ENCODE measurements around the gene SEL1L3. TPM values are rescaled to one million over a fixed set of nuclear protein-coding genes. Genes with fewer than 3 reads are reported as not detected.

SEL1L3 gene
- total RNA-seq, 1 donor from 2014 or later = 23.7 TPM

GRCh38 chr4:25827373-25827772 is 35.4 kb downstream of the SEL1L3 start:
- Mint-ChIP-seq H3K9me3 (ENCODE audit: unreplicated experiment) (no peaks in the 10 kb centered on the region), H3K36me3 (ENCODE audit: unreplicated experiment) (no peaks in the 10 kb centered on the region), H3K4me1 (ENCODE audit: low read depth, unreplicated experiment) (peaks cover 5% of the 10 kb centered on the region), H3K27ac (ENCODE audit: unreplicated experiment) (no peak overlapping the region), H3K4me3 (ENCODE audit: unreplicated experiment) (no peak overlapping the region), H3K27me3 (ENCODE audit: unreplicated experiment) (no peaks in the 10 kb centered on the region)
- TF ChIP-seq, protein P1, sequence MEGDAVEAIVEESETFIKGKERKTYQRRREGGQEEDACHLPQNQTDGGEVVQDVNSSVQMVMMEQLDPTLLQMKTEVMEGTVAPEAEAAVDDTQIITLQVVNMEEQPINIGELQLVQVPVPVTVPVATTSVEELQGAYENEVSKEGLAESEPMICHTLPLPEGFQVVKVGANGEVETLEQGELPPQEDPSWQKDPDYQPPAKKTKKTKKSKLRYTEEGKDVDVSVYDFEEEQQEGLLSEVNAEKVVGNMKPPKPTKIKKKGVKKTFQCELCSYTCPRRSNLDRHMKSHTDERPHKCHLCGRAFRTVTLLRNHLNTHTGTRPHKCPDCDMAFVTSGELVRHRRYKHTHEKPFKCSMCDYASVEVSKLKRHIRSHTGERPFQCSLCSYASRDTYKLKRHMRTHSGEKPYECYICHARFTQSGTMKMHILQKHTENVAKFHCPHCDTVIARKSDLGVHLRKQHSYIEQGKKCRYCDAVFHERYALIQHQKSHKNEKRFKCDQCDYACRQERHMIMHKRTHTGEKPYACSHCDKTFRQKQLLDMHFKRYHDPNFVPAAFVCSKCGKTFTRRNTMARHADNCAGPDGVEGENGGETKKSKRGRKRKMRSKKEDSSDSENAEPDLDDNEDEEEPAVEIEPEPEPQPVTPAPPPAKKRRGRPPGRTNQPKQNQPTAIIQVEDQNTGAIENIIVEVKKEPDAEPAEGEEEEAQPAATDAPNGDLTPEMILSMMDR (IDR thresholded peaks at IDR 0.05; ENCODE audit: partially characterized antibody, unreplicated experiment) = no peak
- no peak for DNase-seq

GRCh38 chr4:25826074-25826752 is 36.6 kb downstream of the SEL1L3 start:
- Mint-ChIP-seq H3K27me3 (ENCODE audit: unreplicated experiment) (no peaks in the 10 kb centered on the region), H3K9me3 (ENCODE audit: unreplicated experiment) (no peaks in the 10 kb centered on the region), H3K4me1 (ENCODE audit: low read depth, unreplicated experiment) (peaks cover 5% of the 10 kb centered on the region), H3K27ac (ENCODE audit: unreplicated experiment) (no peak overlapping the region), H3K36me3 (ENCODE audit: unreplicated experiment) (no peaks in the 10 kb centered on the region), H3K4me3 (ENCODE audit: unreplicated experiment) (no peak overlapping the region)
- TF ChIP-seq, protein P1 (IDR thresholded peaks at IDR 0.05; ENCODE audit: partially characterized antibody, unreplicated experiment) = no peak
- DNase-seq = no peak

DNA sequence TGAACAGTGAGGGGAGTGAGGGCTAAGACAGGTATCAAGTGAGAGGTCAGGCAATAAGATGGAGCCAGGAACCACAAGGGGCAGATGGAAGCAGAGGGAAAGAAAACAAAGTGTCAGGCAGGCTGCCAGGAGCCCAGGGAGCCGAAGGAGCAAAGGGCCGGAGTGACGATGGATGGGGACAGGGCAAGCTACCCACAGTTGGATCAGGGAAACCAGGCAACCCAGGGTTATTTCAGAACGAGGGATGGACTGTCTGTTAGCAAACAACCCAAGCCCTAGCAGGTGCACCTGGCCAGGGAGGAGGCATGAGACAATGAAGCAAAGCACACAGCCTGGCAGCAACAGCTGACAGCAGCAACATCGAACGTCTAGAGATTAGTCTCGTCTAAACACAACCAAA is 39.2 kb downstream of the SEL1L3 start:
- H3K4me1 Mint-ChIP-seq (ENCODE audit: low read depth, unreplicated experiment) = peaks cover 16% of the 10 kb centered on the region
- peaks cover 4% of the 10 kb centered on the region for H3K9me3 Mint-ChIP-seq (ENCODE audit: unreplicated experiment)
- no peaks in the 10 kb centered on the region for H3K27me3 Mint-ChIP-seq (ENCODE audit: unreplicated experiment)
- TF ChIP-seq, protein P1 (IDR thresholded peaks at IDR 0.05; ENCODE audit: partially characterized antibody, unreplicated experiment) = no peak
- DNase-seq = no peak
- H3K36me3 Mint-ChIP-seq (ENCODE audit: unreplicated experiment) = no peaks in the 10 kb centered on the region
- H3K4me3 Mint-ChIP-seq (ENCODE audit: unreplicated experiment) = no peak overlapping the region
- H3K27ac Mint-ChIP-seq (ENCODE audit: unreplicated experiment) = no peak overlapping the region

DNA sequence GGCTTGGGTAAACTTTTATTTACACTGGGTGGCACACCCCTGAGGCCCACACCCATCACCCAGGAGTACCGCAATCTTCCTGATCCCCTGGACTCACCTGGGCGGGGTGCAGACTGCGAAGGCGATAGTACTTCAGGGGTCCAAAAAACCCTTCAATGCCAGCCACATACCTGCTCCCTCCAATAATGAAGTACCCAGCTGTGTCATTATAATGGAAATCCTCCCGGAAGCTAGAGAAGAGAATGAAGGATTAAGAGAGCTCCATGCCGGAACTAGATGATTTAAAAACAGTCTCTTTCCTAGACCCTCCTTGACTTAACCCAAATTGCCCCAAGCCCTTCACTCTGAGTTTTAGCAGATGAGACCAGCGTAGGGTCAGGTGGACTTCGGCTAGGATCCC is 40.9 kb downstream of the SEL1L3 start:
- Mint-ChIP-seq H3K27ac (ENCODE audit: unreplicated experiment) (no peak overlapping the region), H3K4me1 (ENCODE audit: low read depth, unreplicated experiment) (peaks cover 23% of the 10 kb centered on the region), H3K4me3 (ENCODE audit: unreplicated experiment) (no peak overlapping the region), H3K9me3 (ENCODE audit: unreplicated experiment) (peaks cover 5% of the 10 kb centered on the region), H3K36me3 (ENCODE audit: unreplicated experiment) (no peaks in the 10 kb centered on the region), H3K27me3 (ENCODE audit: unreplicated experiment) (no peaks in the 10 kb centered on the region)
- TF ChIP-seq, protein P1 (IDR thresholded peaks at IDR 0.05; ENCODE audit: partially characterized antibody, unreplicated experiment) = no peak
- no peak for DNase-seq

DNA sequence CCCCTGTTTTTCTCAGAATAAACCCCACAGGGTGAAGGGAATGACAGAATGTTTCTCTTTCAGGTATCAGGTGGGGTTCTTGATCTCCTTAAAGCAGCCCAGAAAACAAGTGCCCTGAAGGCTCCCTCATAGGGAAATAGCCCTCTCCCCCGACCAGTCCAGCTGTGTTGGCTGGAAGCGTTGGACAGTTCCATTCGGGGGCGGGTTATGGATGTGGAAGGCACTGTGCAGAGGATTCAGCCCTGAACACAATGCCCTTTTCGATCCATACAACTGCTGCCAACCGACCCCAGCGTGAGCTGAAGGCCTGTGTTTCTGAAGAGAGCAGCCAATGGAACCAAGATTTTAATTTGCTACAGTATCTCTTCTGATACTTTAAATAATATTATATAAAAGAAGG is 41.5 kb downstream of the SEL1L3 start:
- TF ChIP-seq, protein P1 (IDR thresholded peaks at IDR 0.05; ENCODE audit: partially characterized antibody, unreplicated experiment) = no peak
- peaks cover 23% of the 10 kb centered on the region for H3K4me1 Mint-ChIP-seq (ENCODE audit: low read depth, unreplicated experiment)
- no peak overlapping the region for H3K27ac Mint-ChIP-seq (ENCODE audit: unreplicated experiment)
- H3K27me3 Mint-ChIP-seq (ENCODE audit: unreplicated experiment) = no peaks in the 10 kb centered on the region
- H3K9me3 Mint-ChIP-seq (ENCODE audit: unreplicated experiment) = peaks cover 5% of the 10 kb centered on the region
- no peaks in the 10 kb centered on the region for H3K36me3 Mint-ChIP-seq (ENCODE audit: unreplicated experiment)
- no peak overlapping the region for H3K4me3 Mint-ChIP-seq (ENCODE audit: unreplicated experiment)
- no peak for DNase-seq

Data from glutamatergic neuron (in vitro differentiated cells).